ENCODE data around the gene GJB4. TPM values are rescaled to one million over a fixed set of nuclear protein-coding genes. Genes with fewer than 3 reads are reported as not detected.

The GJB4 gene
- total RNA-seq, 1 donor from 2014 or later: not detected

DNA sequence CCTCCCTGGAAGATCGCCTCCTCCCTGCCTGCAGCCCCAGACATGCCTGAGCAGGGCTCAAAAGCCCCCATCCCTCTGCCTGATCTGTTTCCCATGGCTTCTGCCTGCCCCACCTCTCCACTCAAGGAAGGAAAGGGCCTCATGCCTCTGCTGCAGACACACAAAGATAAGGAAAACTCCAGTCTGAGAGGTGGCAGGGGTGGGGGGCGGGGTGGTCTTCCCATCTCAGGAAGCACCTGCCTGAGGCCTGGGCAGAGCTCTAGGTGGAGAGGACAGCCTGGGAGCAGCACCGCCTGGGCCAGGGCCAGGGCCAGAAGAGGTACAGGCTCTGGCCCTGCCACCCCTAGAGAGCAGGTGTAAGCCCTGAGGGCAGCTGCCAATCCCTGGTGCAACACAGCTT is 17.4 kb downstream of the GJB4 start:
- DNase-seq (ENCODE audit: low spot score) (no peak), ATAC-seq (no peak)

DNA sequence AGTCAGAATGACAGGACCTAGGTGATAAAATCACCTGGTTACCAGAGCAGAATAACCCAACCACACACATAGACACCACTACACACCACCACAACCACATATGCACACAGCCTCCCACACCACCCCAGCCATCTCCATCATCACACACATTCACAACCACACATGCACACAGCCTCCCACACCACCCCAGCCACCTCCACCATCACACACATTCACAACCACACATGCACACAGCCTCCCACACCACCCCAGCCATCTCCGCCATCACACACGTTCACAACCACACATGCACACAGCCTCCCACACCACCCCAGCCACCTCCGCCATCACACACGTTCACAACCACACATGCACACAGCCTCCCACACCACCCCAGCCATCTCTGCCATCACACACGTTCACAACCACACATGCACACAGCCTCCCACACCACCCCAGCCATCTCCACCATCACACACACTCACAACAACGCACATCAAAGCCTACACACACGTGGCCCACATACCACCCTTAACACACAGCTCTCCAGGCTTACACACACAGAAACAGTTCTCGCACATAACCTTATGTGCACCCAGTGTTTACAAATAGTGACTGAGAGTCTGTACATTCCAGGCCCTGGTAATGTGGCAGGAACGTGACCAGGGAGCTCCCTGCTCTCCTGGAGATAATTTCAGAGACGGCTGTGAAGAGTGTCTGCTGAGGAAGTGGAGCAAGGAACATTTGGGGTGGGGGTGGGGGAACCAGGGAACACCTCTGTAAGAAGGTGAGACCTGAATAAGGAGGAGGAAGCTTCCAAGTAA is 18.2 kb downstream of the GJB4 start:
- no peak for ATAC-seq
- DNase-seq (ENCODE audit: low spot score): no peak

DNA sequence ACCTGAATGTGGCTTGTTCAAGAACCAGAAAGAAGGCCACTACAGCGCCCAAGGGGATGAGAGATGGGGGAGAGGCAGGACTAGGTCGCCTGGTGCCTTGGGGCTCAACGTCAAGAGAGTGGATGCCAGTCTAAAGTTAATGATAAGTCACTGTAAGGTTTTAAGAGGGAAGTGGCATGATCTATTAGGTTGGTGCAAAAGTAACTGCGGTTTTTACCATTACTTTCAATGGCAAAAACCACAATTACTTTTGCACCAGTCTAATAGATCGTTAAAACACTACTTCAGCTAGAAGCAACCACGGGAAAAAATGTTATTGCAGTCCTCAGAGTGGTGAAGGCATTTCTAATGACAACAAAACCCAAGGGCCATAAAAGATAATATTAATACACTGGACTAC is 18.8 kb downstream of the GJB4 start:
- DNase-seq (ENCODE audit: low spot score) (no peak), ATAC-seq (no peak)

DNA sequence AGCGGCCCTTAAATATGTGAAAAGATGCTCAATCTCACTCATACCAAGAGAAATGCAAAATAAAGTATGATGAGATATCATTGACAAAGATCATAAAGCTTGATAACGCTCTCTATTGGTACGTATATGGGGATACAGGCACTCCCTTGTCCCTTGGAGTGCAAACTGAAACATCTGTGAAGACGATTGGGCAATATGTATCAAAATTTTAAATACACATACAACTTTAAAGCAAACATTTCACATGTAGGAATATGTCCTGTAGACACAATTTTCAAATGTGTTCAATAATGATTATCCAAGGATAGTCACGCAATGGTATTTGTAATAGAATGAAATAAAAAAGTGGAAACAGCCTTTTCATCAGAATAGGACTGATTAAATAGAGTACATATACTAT is 19.5 kb downstream of the GJB4 start:
- DNase-seq (ENCODE audit: low spot score) (no peak), ATAC-seq (no peak)

DNA sequence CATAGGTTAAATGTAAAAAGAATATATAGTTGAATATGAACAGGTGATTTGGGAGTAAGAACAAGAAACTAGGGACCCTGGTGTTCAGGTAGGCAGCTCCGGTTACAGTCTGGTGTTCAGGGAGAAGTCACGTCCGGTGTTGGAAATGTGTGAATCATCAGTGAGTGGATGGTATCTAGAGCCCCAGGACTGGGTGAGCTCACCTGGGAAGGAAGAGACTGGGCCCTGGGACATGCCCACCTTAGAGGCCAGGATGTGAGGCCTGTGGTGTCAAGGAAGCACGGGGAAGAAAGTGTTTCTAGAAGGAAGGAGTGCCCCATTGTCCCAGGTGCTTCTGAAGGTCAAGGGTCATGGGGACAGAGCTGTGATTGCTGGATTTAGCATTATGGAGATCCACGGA is 20.0 kb downstream of the GJB4 start:
- no peak for ATAC-seq
- DNase-seq (ENCODE audit: low spot score): no peak

DNA sequence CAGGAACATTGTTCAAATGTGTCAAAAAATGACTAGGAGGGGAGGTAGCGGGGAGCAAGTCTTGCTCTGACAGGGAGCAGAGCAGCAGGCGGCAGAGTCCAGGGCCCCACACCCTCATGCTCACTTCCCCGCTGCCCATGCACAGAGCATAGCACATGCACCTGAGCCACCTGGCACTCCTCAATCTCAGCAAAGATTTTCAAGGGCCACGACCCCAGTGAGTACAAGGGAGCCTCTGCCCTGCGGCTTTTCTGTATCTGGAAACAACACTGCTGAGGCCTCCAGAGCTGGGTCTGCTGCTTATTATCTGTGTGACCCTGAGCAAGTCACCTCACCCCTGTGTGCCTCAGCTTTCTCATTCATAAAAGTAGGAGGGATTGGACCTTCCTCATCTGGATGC is 20.4 kb downstream of the GJB4 start:
- ATAC-seq (no peak), DNase-seq (ENCODE audit: low spot score) (no peak)

DNA sequence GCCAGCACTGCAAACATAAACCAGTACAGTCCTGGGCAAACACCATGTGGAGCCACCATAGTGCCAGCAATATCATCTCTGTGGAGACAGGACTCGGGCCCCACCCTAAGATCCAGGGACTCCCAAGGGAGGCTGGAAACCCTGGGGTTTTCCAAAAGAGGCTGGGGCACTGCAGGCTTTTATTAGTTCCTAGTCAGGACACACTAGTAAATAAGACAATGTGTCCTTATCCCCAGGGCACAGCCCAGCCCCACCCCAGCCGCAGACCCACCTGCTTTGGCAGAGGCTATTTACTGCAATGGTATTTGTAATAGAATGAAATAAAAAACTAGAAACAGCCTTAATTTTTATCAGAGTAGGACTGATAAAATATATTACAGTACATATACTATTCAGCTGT is 21.0 kb downstream of the GJB4 start:
- ATAC-seq: no peak
- no peak for DNase-seq (ENCODE audit: low spot score)

DNA sequence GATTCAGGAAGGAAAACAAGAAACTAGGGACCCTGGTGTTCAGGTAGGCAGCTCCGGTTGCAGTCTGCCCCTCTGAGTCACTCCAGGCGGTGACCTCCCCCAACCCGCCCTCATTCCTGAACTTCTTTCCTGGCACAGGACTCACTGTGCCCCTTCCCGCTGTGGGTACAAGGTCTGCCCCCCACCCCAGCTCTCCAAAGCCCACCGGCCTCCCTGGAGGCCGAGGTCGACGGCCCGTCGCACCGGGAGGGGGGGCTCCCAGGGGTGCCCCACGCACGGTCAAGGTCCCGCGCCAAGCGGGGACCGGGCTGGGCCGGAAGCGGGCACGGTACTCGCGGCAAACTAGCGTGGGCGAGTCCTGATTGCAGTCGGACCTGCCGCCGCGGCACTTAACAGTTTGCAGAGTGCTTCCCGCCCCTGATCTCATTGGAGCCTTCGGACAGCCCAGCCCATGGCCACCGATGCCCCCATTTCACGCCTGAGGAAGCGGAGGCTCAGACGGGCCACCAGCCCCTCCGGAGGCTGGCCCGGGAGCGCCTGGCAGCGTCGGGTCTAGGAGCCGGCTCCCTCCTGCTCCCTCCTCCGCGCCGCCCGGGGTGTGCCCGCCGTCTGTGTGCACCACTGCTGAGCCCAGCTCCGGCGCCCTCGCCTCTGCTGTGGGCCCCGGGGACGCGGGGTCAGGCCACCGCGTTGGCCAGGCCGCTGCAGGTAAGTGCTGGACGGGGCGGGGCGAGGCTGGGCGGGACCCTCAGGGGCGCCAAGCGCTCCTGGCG is 21.7 kb downstream of the GJB4 start, which contains the start of gene GJB3:
GJB3 (plus strand) TSS at position 144 of the 773 bp plus-strand sequence. CDS start 3,549 bp downstream, outside the sequence.
- DNase-seq (ENCODE audit: low spot score): no peak
- peak; percentile 38 for ATAC-seq

DNA sequence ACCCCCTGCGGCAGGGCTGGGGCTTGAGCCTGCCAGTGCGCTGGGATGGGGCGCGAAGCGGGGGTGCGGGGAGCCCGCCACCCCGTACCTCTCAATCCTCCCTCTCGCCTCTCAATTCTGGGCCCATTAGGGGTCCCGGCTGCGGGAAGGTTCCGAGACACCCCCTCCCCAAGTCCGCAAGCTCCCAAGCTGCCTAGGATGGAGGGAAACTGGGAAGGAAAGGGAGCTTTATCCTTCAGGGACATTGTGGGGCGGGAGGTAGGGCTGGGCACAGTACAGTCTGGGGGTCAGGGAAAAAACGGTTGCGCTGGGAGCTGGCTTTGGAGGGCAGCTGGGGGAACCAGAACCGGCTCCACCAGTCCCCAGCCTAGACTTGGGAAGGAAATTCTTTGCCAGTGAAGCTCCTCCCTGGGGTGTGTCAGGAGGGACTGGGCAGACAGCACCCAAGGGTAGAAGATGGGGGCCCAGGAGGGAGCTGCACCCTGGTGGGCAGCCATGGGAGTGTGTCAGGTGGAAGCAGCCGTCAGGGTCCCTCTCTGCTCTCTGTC is 22.4 kb downstream of the GJB4 start:
- no peak for DNase-seq (ENCODE audit: low spot score)
- ATAC-seq: no peak

DNA sequence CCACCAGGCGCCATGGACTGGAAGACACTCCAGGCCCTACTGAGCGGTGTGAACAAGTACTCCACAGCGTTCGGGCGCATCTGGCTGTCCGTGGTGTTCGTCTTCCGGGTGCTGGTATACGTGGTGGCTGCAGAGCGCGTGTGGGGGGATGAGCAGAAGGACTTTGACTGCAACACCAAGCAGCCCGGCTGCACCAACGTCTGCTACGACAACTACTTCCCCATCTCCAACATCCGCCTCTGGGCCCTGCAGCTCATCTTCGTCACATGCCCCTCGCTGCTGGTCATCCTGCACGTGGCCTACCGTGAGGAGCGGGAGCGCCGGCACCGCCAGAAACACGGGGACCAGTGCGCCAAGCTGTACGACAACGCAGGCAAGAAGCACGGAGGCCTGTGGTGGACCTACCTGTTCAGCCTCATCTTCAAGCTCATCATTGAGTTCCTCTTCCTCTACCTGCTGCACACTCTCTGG is 25.2 kb downstream of the GJB4 start:
- ATAC-seq (no peak), DNase-seq (ENCODE audit: low spot score) (no peak)

DNA sequence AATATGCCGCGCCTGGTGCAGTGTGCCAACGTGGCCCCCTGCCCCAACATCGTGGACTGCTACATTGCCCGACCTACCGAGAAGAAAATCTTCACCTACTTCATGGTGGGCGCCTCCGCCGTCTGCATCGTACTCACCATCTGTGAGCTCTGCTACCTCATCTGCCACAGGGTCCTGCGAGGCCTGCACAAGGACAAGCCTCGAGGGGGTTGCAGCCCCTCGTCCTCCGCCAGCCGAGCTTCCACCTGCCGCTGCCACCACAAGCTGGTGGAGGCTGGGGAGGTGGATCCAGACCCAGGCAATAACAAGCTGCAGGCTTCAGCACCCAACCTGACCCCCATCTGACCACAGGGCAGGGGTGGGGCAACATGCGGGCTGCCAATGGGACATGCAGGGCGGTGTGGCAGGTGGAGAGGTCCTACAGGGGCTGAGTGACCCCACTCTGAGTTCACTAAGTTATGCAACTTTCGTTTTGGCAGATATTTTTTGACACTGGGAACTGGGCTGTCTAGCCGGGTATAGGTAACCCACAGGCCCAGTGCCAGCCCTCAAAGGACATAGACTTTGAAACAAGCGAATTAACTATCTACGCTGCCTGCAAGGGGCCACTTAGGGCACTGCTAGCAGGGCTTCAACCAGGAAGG is 25.8 kb downstream of the GJB4 start:
- ATAC-seq (peak; percentile 63), DNase-seq (ENCODE audit: low spot score) (peak; percentile 77)

DNA sequence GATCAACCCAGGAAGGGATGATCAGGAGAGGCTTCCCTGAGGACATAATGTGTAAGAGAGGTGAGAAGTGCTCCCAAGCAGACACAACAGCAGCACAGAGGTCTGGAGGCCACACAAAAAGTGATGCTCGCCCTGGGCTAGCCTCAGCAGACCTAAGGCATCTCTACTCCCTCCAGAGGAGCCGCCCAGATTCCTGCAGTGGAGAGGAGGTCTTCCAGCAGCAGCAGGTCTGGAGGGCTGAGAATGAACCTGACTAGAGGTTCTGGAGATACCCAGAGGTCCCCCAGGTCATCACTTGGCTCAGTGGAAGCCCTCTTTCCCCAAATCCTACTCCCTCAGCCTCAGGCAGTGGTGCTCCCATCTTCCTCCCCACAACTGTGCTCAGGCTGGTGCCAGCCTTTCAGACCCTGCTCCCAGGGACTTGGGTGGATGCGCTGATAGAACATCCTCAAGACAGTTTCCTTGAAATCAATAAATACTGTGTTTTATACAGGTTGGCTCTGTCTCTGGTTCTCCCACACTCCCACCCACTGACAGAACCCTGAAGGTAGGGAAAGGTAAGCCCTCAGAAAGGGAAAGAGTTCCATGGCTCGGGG is 26.4 kb downstream of the GJB4 start:
- no peak for DNase-seq (ENCODE audit: low spot score)
- ATAC-seq: no peak

DNA sequence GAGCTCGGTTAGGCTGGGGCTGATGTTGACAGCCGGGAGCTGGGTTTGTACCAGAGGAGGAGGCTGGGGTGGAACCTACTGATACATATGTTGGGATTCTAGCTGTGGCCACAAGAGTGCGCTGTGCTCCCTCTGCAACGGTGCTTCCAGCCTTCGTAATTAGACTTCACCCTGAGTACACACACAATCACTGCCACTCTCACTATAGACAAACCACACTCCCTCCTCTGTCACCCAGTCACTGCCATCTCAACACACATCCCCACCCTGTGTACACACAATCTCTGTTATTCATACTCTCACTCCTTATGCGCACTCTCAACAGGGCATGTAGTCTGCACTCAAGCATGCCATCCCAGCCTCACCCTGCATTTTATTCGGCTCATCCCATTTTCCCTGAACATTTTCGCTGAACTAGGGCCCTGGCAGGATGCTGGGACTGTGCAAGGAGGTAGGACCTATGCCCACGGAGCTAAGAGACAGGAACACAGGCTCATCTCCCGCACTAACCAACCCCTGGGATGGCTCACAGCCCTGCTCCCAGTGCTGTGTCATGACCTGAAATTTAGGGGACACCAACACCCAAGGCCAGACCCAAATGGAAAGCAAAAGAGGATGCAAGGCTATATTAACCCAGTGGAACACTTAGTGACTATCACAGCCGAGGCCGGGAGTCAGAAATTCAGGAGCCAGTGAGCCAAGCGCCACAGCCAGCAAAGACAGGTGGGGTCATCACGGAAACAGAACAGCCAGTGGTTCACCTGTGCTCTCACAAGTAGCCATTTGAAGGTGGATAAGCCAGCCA is 27.2 kb downstream of the GJB4 start:
- ATAC-seq (peak; percentile 92), DNase-seq (ENCODE audit: low spot score) (peak; percentile 84)

DNA sequence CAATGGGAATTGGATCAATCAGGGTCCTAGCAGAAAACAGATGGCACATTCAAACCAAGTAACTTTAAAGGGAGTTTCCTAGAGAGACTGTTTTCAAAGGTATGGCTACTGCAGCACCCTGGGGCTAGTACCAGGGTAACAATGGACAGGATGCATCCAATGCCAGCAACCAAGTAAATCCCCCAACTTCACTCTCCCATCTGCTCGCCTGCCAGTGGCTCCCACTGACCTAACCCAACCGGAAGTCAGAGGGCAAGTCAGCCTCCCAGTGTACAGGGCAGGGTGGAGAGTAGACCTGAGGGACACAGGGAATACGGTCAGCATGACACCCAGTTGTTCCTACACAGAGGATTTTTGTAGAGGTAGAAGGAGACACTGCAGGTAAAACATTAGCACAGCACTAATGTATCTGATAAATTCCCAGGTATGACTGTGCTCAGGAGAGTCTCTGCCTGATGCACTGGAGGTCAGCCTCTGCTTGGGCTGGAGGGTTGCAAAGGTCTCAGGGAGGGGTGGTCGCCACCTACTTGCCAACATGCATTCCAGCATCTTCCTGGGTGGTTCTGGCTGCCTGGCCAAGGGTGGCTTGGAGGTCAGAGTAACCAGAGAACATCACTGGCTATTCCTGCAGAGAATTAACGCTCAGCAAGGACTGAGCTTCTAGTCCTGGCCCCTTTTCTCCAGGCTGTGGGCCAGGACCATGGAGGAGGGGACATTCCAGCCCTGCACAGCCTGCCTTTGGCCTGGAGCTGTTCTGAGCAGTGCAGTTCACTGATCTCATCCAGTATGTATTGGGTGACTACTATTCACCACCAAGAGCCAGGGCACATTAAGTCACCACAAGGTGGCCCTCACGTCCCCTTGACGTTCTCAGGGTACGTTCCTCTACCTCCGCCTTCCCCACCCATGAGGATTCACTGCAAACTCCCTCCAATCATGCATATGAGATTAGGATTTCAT is 28.2 kb downstream of the GJB4 start:
- DNase-seq (ENCODE audit: low spot score) (no peak), ATAC-seq (peak; percentile 3)

DNA sequence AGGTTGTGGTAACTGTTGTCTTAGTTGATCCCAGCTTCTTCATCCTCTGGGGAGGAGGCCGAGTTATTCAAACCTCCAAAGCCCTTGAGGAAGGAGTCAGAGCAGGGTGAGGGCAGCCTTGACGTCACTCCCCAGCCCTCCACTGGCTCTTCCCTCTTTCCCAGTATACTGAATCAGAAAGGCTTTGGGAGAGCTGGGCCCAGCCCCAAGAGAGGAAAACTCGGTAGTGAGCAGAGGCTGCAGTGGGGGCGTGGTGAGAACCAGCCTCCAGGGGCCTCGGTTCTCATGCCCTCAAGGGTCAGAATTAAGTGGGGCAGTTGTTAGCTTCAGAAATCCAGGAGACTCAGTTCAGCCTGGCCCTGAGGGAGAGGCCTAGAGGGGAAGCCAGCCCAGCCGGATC is 31.4 kb downstream of the GJB4 start:
- ATAC-seq (no peak), DNase-seq (ENCODE audit: low spot score) (no peak)

DNA sequence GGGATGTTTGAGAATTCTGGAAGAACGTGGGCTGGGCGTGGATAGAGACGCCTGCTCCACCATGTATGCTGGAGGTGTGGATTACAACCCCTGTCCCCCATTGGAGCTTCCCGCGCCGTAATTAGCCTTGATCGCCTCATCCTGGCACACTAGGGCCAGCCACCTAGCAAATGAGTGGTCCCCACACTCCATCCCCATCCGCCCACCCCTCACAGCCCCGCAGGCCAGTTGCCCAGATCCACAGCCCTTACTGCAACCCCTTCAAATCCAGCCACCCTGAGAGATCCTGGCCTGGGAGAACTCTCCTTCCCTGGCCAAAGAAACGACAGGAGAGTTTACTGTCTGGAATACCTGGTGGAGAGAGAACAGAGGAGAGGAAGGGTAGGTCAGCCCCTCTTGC is 32.9 kb downstream of the GJB4 start:
- no peak for ATAC-seq

DNA sequence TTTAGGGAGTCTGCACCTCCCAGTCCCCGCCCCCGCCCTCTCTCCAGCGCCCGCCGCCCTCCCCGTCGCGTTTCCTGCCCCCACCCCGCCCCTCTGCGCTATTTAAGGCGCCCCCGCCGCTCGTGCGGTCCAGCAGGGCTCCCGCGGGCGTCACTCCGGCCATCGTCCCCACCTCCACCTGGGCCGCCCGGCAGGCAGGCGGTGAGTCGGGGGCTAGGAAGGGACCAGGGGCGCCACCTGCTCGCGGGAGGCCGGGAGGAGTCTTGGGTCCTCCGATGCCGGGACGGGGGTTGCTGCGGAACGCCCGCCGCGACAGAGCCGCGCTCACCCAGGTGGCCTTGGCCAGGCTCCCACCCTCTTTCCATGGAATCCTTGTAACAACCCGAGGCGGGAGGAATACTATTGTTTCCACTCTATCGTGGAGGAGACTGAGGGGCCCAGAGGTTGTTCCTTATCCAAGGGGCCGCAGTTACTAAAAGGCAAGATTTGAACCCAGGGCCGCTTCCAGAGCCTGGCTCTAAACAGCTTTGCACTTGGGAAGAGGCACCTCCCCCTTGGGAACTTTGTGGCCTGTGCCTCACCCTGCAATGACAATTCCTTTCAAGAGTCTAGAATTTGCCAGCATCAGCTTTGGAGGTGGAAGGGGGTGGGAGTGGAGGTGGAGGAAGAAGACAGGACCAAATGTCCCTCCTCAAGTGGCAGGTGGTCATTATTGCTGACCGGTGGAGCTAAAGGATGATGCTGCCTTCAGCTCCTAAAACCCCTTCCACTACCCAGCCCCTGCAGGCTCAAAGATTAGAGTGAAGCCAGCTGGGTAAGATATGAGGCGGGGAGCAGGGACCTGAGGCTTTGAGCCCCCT is 33.6 kb downstream of the GJB4 start, which contains the start of gene GJA4:
GJA4 (plus strand) TSS at position 132 of the 860 bp plus-strand sequence. CDS start 1,215 bp downstream, outside the sequence.
- no peak for DNase-seq (ENCODE audit: low spot score)
- ATAC-seq: peak; percentile 49

More for the DNA sequence above, 32.9 kb downstream of the GJB4 start:
- DNase-seq (ENCODE audit: low spot score): no peak
